Sigmoid colon (tissue), 4 donors: ENCODE measurements around the gene BRINP3.

Experiments used
- EP300 ChIP-seq, 4 donors: sonication (generic); formaldehyde crosslinking; IDR thresholded peaks; one replicate each; pipeline ENCODE4 v1.6.1; 2017; ENCODE audit warnings: antibody characterized with exemption in 4 of 4
- POLR2AphosphoS5 ChIP-seq, 4 donors: sonication (generic); formaldehyde crosslinking; IDR thresholded peaks; one replicate each; pipeline ENCODE4 v1.6.1; 2017; ENCODE audit warnings: antibody characterized with exemption in 4 of 4
- TF ChIP-seq, protein P1 (sequence below), 4 experiments: fragments of 450-650 bp in 3 of 4; fragments of 200-600 bp in 1 of 4; IDR thresholded peaks; one replicate each; pipeline ENCODE4 v1.5.1; 2016 to 2019; ENCODE audit warnings: antibody characterized with exemption in 4 of 4, mild to moderate bottlenecking in 3 of 4, moderate library complexity in 2 of 4

DNA sequence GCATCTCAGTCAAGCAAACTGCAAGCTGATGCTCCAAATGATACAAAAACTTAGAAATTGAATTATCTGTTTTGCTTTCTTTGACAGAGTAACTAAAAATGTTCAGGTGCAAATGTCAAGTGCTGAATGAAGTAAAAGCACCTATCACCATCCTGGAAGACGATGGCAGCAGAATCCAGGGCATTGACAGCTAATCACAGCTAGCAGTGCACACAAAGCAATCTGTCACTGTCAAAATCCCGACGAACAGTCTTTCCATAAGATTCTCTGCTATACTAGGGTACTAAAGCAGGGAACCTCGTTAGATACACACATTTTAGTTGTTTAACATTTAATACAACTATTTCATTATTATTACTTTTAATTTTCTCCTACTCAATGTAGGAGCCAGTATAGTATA is 233.3 kb downstream of the BRINP3 start:
- TF ChIP-seq, protein P1, sequence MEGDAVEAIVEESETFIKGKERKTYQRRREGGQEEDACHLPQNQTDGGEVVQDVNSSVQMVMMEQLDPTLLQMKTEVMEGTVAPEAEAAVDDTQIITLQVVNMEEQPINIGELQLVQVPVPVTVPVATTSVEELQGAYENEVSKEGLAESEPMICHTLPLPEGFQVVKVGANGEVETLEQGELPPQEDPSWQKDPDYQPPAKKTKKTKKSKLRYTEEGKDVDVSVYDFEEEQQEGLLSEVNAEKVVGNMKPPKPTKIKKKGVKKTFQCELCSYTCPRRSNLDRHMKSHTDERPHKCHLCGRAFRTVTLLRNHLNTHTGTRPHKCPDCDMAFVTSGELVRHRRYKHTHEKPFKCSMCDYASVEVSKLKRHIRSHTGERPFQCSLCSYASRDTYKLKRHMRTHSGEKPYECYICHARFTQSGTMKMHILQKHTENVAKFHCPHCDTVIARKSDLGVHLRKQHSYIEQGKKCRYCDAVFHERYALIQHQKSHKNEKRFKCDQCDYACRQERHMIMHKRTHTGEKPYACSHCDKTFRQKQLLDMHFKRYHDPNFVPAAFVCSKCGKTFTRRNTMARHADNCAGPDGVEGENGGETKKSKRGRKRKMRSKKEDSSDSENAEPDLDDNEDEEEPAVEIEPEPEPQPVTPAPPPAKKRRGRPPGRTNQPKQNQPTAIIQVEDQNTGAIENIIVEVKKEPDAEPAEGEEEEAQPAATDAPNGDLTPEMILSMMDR (IDR thresholded peaks at IDR 0.05), result no peak
- TF ChIP-seq EP300 (IDR thresholded peaks at IDR 0.05) (no peak), POLR2AphosphoS5 (IDR thresholded peaks at IDR 0.05) (no peak)
